Endothelial cell of umbilical vein (primary cell): ENCODE measurements around the gene HLTF. TPM values are rescaled to one million over a fixed set of nuclear protein-coding genes. Genes with fewer than 3 reads are reported as not detected.

Source experiments
- BruUV-seq: library from RNA; stranded (reverse); fragments of 400-500 nt; replicated peaks from 2 replicates; lab custom pipeline; 2021; lab: Mats Ljungman, UMichigan
- CTCF ChIA-PET: fragments of 300-600, 350-600 bp; sonication (Branson Sonifier 250); formaldehyde crosslinking; loops from one replicate; lab custom pipeline; 2021; ENCODE audit warnings: antibody characterized with exemption, inconsistent platforms; lab: Charles Lee
- POLR2A ChIA-PET: fragments of 300-600, 350-600 bp; sonication (Branson Sonifier 250); formaldehyde crosslinking; loops from one replicate; lab custom pipeline; 2021; ENCODE audit warnings: antibody characterized with exemption, inconsistent platforms; lab: Charles Lee
- DNase-seq: peaks from one replicate; pipeline ENCODE4 v3.0.0-alpha.2; 2011; ENCODE audit warnings: low read depth, low spot score
- FAIRE-seq: peaks from 2 replicates; lab custom pipeline; 2011; peaks lifted over from hg19 to GRCh38; lab: Jason Lieb, UNC
- H2AFZ ChIP-seq: 2 replicates; pipeline ENCODE4 v1.6.0; 2012; ENCODE audit warnings: low read depth, low read length, control low read depth, inconsistent platforms
- H3K27ac ChIP-seq: 2 replicates; pipeline ENCODE4 v1.5.1; 2011; ENCODE audit warnings: low read depth, mild to moderate bottlenecking, control low read depth, low read length, moderate library complexity; ENCODE audit not compliant: insufficient read depth
- H3K27me3 ChIP-seq, 2 experiments: 2 replicates each; pipeline versions ENCODE4 v1.6.0 to v1.6.1; 2011; ENCODE audit warnings: low read length in 2 of 2, mixed read lengths in 1 of 2; ENCODE audit not compliant: control insufficient read depth in 2 of 2, insufficient read depth in 2 of 2
- H3K36me3 ChIP-seq, 2 experiments: 2 replicates in 1 of 2; 3 replicates in 1 of 2; pipeline ENCODE4 v1.5.1; 2011; ENCODE audit warnings: low read length in 2 of 2, mild to moderate bottlenecking in 1 of 2, moderate library complexity in 1 of 2; ENCODE audit not compliant: control insufficient read depth in 2 of 2, insufficient read depth in 2 of 2; ENCODE audit errors: extremely low read depth in 1 of 2
- H3K4me1 ChIP-seq: 3 replicates; pipeline ENCODE4 v1.5.1; 2011; ENCODE audit warnings: mild to moderate bottlenecking, low read length; ENCODE audit not compliant: control insufficient read depth, insufficient read depth; ENCODE audit errors: extremely low read depth
- H3K4me2 ChIP-seq: 2 replicates; pipeline ENCODE4 v1.6.1; 2011; ENCODE audit warnings: low read length, control low read depth, mixed read lengths; ENCODE audit not compliant: insufficient read depth
- H3K4me3 ChIP-seq, 3 experiments: fragments of 200-600 bp in 1 of 3; sonication (generic), shearing (Covaris generic) in 1 of 3; replicated peaks in 1 of 3; 2 replicates each; pipeline ENCODE4 v1.5.1; 2011 to 2016; ENCODE audit warnings: control low read depth in 3 of 3, low read length in 3 of 3, mild to moderate bottlenecking in 2 of 3, inconsistent platforms in 1 of 3, low read depth in 1 of 3, moderate library complexity in 1 of 3; ENCODE audit not compliant: insufficient read depth in 1 of 3
- H3K79me2 ChIP-seq: 2 replicates; pipeline ENCODE4 v1.6.0; 2012; ENCODE audit warnings: low read length, inconsistent platforms; ENCODE audit not compliant: control insufficient read depth, insufficient read depth
- H3K9ac ChIP-seq: replicated peaks from 2 replicates; pipeline ENCODE3; 2011; ENCODE audit warnings: low read length, control low read depth; ENCODE audit not compliant: insufficient read depth; ENCODE audit errors: extremely low read depth
- H3K9me1 ChIP-seq: replicated peaks from 3 replicates; pipeline ENCODE4 v1.6.0; 2011; ENCODE audit warnings: mild to moderate bottlenecking, low read length; ENCODE audit not compliant: control insufficient read depth, insufficient read depth; ENCODE audit errors: extremely low read depth
- H3K9me3 ChIP-seq: replicated peaks from 2 replicates; pipeline ENCODE4 v1.5.1; 2012; ENCODE audit warnings: low read length, inconsistent platforms; ENCODE audit not compliant: control insufficient read depth, insufficient read depth
- H4K20me1 ChIP-seq: replicated peaks from 2 replicates; pipeline ENCODE3; 2011; ENCODE audit warnings: mild to moderate bottlenecking, low read length; ENCODE audit not compliant: control insufficient read depth, insufficient read depth; ENCODE audit errors: extremely low read depth
- EZH2 ChIP-seq: IDR thresholded peaks from 2 replicates; pipeline ENCODE4 v1.6.1; 2012; ENCODE audit warnings: borderline replicate concordance, low read depth, mild to moderate bottlenecking, moderate library complexity, low read length, inconsistent platforms; ENCODE audit not compliant: severe bottlenecking
- FOS ChIP-seq: IDR thresholded peaks from 2 replicates; pipeline ENCODE4 v1.6.1; 2011; ENCODE audit warnings: mild to moderate bottlenecking, low read length, moderate library complexity, borderline replicate concordance; ENCODE audit not compliant: insufficient read depth
- GATA2 ChIP-seq: IDR thresholded peaks from 2 replicates; pipeline ENCODE4 v1.7.0; 2011; ENCODE audit warnings: low read depth, mild to moderate bottlenecking, moderate library complexity, mixed read lengths, low read length; ENCODE audit not compliant: insufficient read length, insufficient read depth
- MAX ChIP-seq: IDR thresholded peaks from 2 replicates; pipeline ENCODE4 v1.6.1; 2011; ENCODE audit not compliant: insufficient read depth, insufficient read length
- MYC ChIP-seq: IDR thresholded peaks from one replicate; pipeline ENCODE4 v1.6.1; 2011; ENCODE audit warnings: mild to moderate bottlenecking, low read depth, low read length
- POLR2A ChIP-seq: IDR thresholded peaks from 2 replicates; pipeline ENCODE4 v1.6.1; 2012; ENCODE audit warnings: low read depth, mild to moderate bottlenecking, control low read depth, low read length
- dilution Hi-C: fragments of 300-500 bp; cut with MboI; formaldehyde crosslinking; loops from one replicate; pipeline ENCODE4 v1.15.0; 2019; ENCODE audit warnings: low sequenced_read_pairs; ENCODE audit not compliant: extremely low pct_ligation_motif_present
- intact Hi-C: fragments of 100-400 bp; cut with micrococcal nuclease; formaldehyde crosslinking; loops from one replicate; pipeline ENCODE4 v1.10.0; 2022
- polyA plus RNA-seq, 4 experiments: library from polyadenylated mRNA; depleted of rRNA in 3 of 4; stranded (reverse) in 3 of 4; unstranded in 1 of 4; fragments of >200 nt; gene quantifications; 2 replicates each; pipeline versions ENCODE4 v1.2.1 to v1.2.3, GENCODE V29; 2011 to 2012; ENCODE audit warnings: missing spikeins in 1 of 4
- total RNA-seq: library from RNA; stranded (reverse); gene quantifications from 2 replicates; pipeline ENCODE4 v1.2.3, GENCODE V29; 2021
- TF ChIP-seq, protein P1 (sequence below), 2 donors: IDR thresholded peaks; 1 replicate in 1 of 2; 2 replicates in 1 of 2; pipeline ENCODE4 v1.5.1; 2011; ENCODE audit warnings: low read length in 2 of 2, mild to moderate bottlenecking in 2 of 2, moderate library complexity in 2 of 2, control low read depth in 1 of 2, inconsistent platforms in 1 of 2, low read depth in 1 of 2; ENCODE audit not compliant: insufficient read depth in 1 of 2; ENCODE audit errors: extremely low read depth in 1 of 2

The HLTF gene
- total and polyA plus RNA-seq, 2 donors (not counting 3 experiments of a cell fraction or from before 2014, with no cell fraction given), result 8.7 to 24.6 TPM

- TF ChIP-seq MAX (no peak), MYC (no peak), GATA2 (no peak), FOS (no peak), EZH2 (no peak), POLR2A (no peak)
- TF ChIP-seq, protein P1, sequence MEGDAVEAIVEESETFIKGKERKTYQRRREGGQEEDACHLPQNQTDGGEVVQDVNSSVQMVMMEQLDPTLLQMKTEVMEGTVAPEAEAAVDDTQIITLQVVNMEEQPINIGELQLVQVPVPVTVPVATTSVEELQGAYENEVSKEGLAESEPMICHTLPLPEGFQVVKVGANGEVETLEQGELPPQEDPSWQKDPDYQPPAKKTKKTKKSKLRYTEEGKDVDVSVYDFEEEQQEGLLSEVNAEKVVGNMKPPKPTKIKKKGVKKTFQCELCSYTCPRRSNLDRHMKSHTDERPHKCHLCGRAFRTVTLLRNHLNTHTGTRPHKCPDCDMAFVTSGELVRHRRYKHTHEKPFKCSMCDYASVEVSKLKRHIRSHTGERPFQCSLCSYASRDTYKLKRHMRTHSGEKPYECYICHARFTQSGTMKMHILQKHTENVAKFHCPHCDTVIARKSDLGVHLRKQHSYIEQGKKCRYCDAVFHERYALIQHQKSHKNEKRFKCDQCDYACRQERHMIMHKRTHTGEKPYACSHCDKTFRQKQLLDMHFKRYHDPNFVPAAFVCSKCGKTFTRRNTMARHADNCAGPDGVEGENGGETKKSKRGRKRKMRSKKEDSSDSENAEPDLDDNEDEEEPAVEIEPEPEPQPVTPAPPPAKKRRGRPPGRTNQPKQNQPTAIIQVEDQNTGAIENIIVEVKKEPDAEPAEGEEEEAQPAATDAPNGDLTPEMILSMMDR (IDR thresholded peaks at IDR 0.05; ENCODE audit: extremely low read depth in 1 of 2, insufficient read depth in 1 of 2, low read depth in 1 of 2, low read length in 2 of 2), result no peak
- Histone ChIP-seq H3K27ac (no peak overlapping the region), H3K27me3 (no peaks in the 10 kb centered on the region), H3K9me3 (no peaks in the 10 kb centered on the region), H2AFZ (no peak overlapping the region), H4K20me1 (no peaks in the 10 kb centered on the region), H3K9me1 (no peaks in the 10 kb centered on the region), H3K79me2 (no peaks in the 10 kb centered on the region), H3K4me2 (no peak overlapping the region), H3K4me3 (no peak overlapping the region), H3K9ac (no peak overlapping the region), H3K4me1 (peaks cover 7% of the 10 kb centered on the region), H3K36me3 (peaks cover 6 to 21% of the 10 kb centered on the region in 2 experiments)
- intact Hi-C loops, result no loop called here
- FAIRE-seq (no peak), DNase-seq (no peak)
- POLR2A ChIA-PET, result no interaction called here
- no TSS peak for BruUV-seq
- dilution Hi-C loops, result no loop called here
- CTCF ChIA-PET, result no interaction called here
Measured at GRCh38 chr3:149007567-149008257, 78.6 kb downstream of the HLTF start.
